Measurements from ENCODE around the gene ANKRD42. TPM values are rescaled to one million over a fixed set of nuclear protein-coding genes. Genes with fewer than 3 reads are reported as not detected.

Gene ANKRD42
- total and polyA plus RNA-seq, 2 donors (not counting 3 experiments of a cell fraction or from before 2014, with no cell fraction given), result 3.3 to 6.6 TPM

DNA sequence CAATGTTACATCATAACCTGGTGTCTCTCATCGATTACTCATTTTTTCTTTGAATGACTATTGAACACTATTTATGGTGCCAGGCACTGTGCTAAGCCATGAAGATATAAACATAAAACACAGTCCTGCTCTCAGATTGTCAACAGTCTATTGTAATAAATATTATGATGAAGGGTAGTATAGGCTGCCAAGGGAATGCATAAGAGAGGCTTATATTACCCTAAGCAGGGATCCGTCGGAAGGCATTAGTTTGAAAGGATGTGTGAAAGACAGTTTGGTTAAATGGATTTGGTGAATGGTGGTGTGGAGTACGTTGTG is 99.9 kb downstream of the ANKRD42 start:
- intact Hi-C loops (cut with micrococcal nuclease), result loop anchor here (1.0 kb wide), 3 partner anchors 431 to 527 kb away; no protein-coding TSS in a partner anchor
- H3K9me3 ChIP-seq (replicated peaks; ENCODE audit: control insufficient read depth, insufficient read depth, low read length), result no peaks in the 10 kb centered on the region
- no peak overlapping the region for H3K4me2 ChIP-seq (ENCODE audit: insufficient read depth, low read length)
- no peak overlapping the region for H3K27ac ChIP-seq (ENCODE audit: insufficient read depth, low read depth, low read length)
- no peak overlapping the region for H3K4me3 ChIP-seq (replicated peaks in 1 of 3; ENCODE audit: insufficient read depth in 1 of 3, low read depth in 1 of 3, low read length in 3 of 3)
- H4K20me1 ChIP-seq (replicated peaks; ENCODE audit: control insufficient read depth, extremely low read depth, insufficient read depth, low read length), result no peaks in the 10 kb centered on the region
- H3K79me2 ChIP-seq (ENCODE audit: control insufficient read depth, insufficient read depth, low read length), result no peaks in the 10 kb centered on the region
- H3K27me3 ChIP-seq (ENCODE audit: control insufficient read depth in 2 of 2, insufficient read depth in 2 of 2, low read length in 2 of 2), result peaks cover 4 to 9% of the 10 kb centered on the region in 2 experiments
- no peaks in the 10 kb centered on the region for H3K36me3 ChIP-seq (ENCODE audit: control insufficient read depth in 2 of 2, extremely low read depth in 1 of 2, insufficient read depth in 2 of 2, low read length in 2 of 2)
- dilution Hi-C loops (cut with MboI; ENCODE audit: extremely low pct_ligation_motif_present, low sequenced_read_pairs), result no loop called here
- no peaks in the 10 kb centered on the region for H3K4me1 ChIP-seq (ENCODE audit: control insufficient read depth, extremely low read depth, insufficient read depth, low read length)
- FAIRE-seq, result no peak
- ChIA-PET CTCF (interaction anchor here (0.9 to 3.4 kb wide), 31 partner anchors 9 to 598 kb away, joined by 3 to 113 read pairs (median 5); no protein-coding TSS in a partner anchor), POLR2A (no interaction called here)
- no peaks in the 10 kb centered on the region for H3K9me1 ChIP-seq (replicated peaks; ENCODE audit: control insufficient read depth, extremely low read depth, insufficient read depth, low read length)
- no TSS peak for BruUV-seq (replicated peaks)
- no peak overlapping the region for H3K9ac ChIP-seq (replicated peaks; ENCODE audit: extremely low read depth, insufficient read depth, low read length)
- TF ChIP-seq GATA2 (IDR thresholded peaks at IDR 0.05; ENCODE audit: insufficient read depth, insufficient read length, low read depth, low read length) (no peak), MYC (IDR thresholded peaks at IDR 0.05; ENCODE audit: low read depth, low read length) (no peak), POLR2AphosphoS5 (IDR thresholded peaks at IDR 0.05; ENCODE audit: insufficient read depth, low read depth, low read length) (no peak), JUN (IDR thresholded peaks at IDR 0.05; ENCODE audit: borderline replicate concordance, insufficient read depth, insufficient read length, low read depth) (no peak), FOS (IDR thresholded peaks at IDR 0.05; ENCODE audit: borderline replicate concordance, insufficient read depth, low read length) (no peak), EZH2 (IDR thresholded peaks at IDR 0.05; ENCODE audit: borderline replicate concordance, low read depth, low read length, severe bottlenecking) (no peak), POLR2A (IDR thresholded peaks at IDR 0.05; ENCODE audit: low read depth, low read length) (no peak)
- TF ChIP-seq, protein P1, sequence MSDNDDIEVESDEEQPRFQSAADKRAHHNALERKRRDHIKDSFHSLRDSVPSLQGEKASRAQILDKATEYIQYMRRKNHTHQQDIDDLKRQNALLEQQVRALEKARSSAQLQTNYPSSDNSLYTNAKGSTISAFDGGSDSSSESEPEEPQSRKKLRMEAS (IDR thresholded peaks at IDR 0.05; ENCODE audit: insufficient read depth, insufficient read length), result no peak
- TF ChIP-seq, protein P2, sequence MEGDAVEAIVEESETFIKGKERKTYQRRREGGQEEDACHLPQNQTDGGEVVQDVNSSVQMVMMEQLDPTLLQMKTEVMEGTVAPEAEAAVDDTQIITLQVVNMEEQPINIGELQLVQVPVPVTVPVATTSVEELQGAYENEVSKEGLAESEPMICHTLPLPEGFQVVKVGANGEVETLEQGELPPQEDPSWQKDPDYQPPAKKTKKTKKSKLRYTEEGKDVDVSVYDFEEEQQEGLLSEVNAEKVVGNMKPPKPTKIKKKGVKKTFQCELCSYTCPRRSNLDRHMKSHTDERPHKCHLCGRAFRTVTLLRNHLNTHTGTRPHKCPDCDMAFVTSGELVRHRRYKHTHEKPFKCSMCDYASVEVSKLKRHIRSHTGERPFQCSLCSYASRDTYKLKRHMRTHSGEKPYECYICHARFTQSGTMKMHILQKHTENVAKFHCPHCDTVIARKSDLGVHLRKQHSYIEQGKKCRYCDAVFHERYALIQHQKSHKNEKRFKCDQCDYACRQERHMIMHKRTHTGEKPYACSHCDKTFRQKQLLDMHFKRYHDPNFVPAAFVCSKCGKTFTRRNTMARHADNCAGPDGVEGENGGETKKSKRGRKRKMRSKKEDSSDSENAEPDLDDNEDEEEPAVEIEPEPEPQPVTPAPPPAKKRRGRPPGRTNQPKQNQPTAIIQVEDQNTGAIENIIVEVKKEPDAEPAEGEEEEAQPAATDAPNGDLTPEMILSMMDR (IDR thresholded peaks at IDR 0.05; ENCODE audit: extremely low read depth in 1 of 2, insufficient read depth in 1 of 2, low read depth in 1 of 2, low read length in 2 of 2), result no peak
- no peak for DNase-seq (ENCODE audit: low read depth, low spot score)
- no peak overlapping the region for H2AFZ ChIP-seq (ENCODE audit: low read depth, low read length)
